Stimulated activated memory B cell treated with anti-CD40 and anti-IgM and Interleukin-4, amounts not matched to agents 10 μg/mL and 1 μg/mL and 100 μg/mL, for 72 hours (primary cell): ENCODE data around the gene ATP9A.
"Not testable (repeated sequence)": the region's sequence is repeated elsewhere in the genome, so short reads cannot be mapped to it uniquely, and the experiment has no call there.

ENCODE experiments used
- ATAC-seq: fragments of 150-1000 bp; cut with Tn5 transposase; 2 replicates; pipeline ENCODE4 v1.10.0; 2021
- H3K27ac Mint-ChIP-seq: one replicate; pipeline ENCODE4 v1.8.0; 2022; ENCODE audit warnings: mild to moderate bottlenecking, mixed read lengths
- H3K27me3 Mint-ChIP-seq: one replicate; pipeline ENCODE4 v1.8.0; 2022; ENCODE audit warnings: mixed read lengths
- H3K36me3 Mint-ChIP-seq: one replicate; pipeline ENCODE4 v1.8.0; 2022; ENCODE audit warnings: mixed read lengths
- H3K4me1 Mint-ChIP-seq: one replicate; pipeline ENCODE4 v1.8.0; 2022; ENCODE audit warnings: mixed read lengths
- H3K4me3 Mint-ChIP-seq: one replicate; pipeline ENCODE4 v1.8.0; 2022; ENCODE audit warnings: mild to moderate bottlenecking, moderate library complexity, mixed read lengths
- H3K9me3 Mint-ChIP-seq: one replicate; pipeline ENCODE4 v1.8.0; 2022; ENCODE audit warnings: mixed read lengths

The ATP9A gene

GRCh38 chr20:51769976-51770615 lies 1.9 kb upstream of the ATP9A start:
- Mint-ChIP-seq H3K36me3 (no peaks in the 10 kb centered on the region), H3K4me1 (peaks cover 9% of the 10 kb centered on the region), H3K9me3 (no peaks in the 10 kb centered on the region), H3K27me3 (peaks cover 22% of the 10 kb centered on the region), H3K4me3 (no peak overlapping the region), H3K27ac (no peak overlapping the region)
- no peak for ATAC-seq

- H3K36me3 Mint-ChIP-seq, result no peaks in the 10 kb centered on the region
- no peak for ATAC-seq
- H3K9me3 Mint-ChIP-seq, result no peaks in the 10 kb centered on the region
- H3K4me3 Mint-ChIP-seq, result peak overlapping the region; percentile 70
- peaks cover 31% of the 10 kb centered on the region for H3K27me3 Mint-ChIP-seq
- H3K4me1 Mint-ChIP-seq, result peaks cover 9% of the 10 kb centered on the region
- no peak overlapping the region for H3K27ac Mint-ChIP-seq
These were observed 748 bp upstream of the ATP9A start for GRCh38 chr20:51768759-51769517.

- ATAC-seq, result peak; percentile 52
- H3K4me3 Mint-ChIP-seq, result peak overlapping the region; percentile 29
- no peak overlapping the region for H3K27ac Mint-ChIP-seq
- peaks cover 9% of the 10 kb centered on the region for H3K4me1 Mint-ChIP-seq
- H3K36me3 Mint-ChIP-seq, result no peaks in the 10 kb centered on the region
- peaks cover 42% of the 10 kb centered on the region for H3K27me3 Mint-ChIP-seq
- H3K9me3 Mint-ChIP-seq, result no peaks in the 10 kb centered on the region
These were observed 960 bp downstream of the ATP9A start for GRCh38 chr20:51766994-51767866.

GRCh38 chr20:51765381-51765780 lies 2.8 kb downstream of the ATP9A start:
- not testable (repeated sequence) for H3K4me3 Mint-ChIP-seq, ATAC-seq, H3K27ac Mint-ChIP-seq, H3K4me1 Mint-ChIP-seq, H3K9me3 Mint-ChIP-seq, H3K36me3 Mint-ChIP-seq
- H3K27me3 Mint-ChIP-seq, result peaks cover 42% of the 10 kb centered on the region

GRCh38 chr20:51763965-51764602 lies 4.1 kb downstream of the ATP9A start:
- Mint-ChIP-seq H3K27ac (no peak overlapping the region), H3K36me3 (no peaks in the 10 kb centered on the region), H3K4me1 (peaks cover 7% of the 10 kb centered on the region), H3K4me3 (no peak overlapping the region), H3K9me3 (no peaks in the 10 kb centered on the region), H3K27me3 (peaks cover 29% of the 10 kb centered on the region)
- no peak for ATAC-seq

GRCh38 chr20:51760905-51761546 lies 7.2 kb downstream of the ATP9A start:
- Mint-ChIP-seq H3K27ac (no peak overlapping the region), H3K4me3 (no peak overlapping the region), H3K36me3 (no peaks in the 10 kb centered on the region), H3K9me3 (no peaks in the 10 kb centered on the region), H3K4me1 (no peaks in the 10 kb centered on the region), H3K27me3 (peaks cover 20% of the 10 kb centered on the region)
- no peak for ATAC-seq

- no peaks in the 10 kb centered on the region for H3K9me3 Mint-ChIP-seq
- H3K27me3 Mint-ChIP-seq, result peaks cover 20% of the 10 kb centered on the region
- no peak overlapping the region for H3K4me3 Mint-ChIP-seq
- no peaks in the 10 kb centered on the region for H3K4me1 Mint-ChIP-seq
- no peak overlapping the region for H3K27ac Mint-ChIP-seq
- no peaks in the 10 kb centered on the region for H3K36me3 Mint-ChIP-seq
- no peak for ATAC-seq
These were observed 8.2 kb downstream of the ATP9A start for GRCh38 chr20:51759769-51760510.

GRCh38 chr20:51758978-51759544 lies 9.1 kb downstream of the ATP9A start:
- Mint-ChIP-seq H3K27me3 (peaks cover 12% of the 10 kb centered on the region), H3K4me3 (no peak overlapping the region), H3K9me3 (no peaks in the 10 kb centered on the region), H3K27ac (no peak overlapping the region), H3K4me1 (no peaks in the 10 kb centered on the region), H3K36me3 (no peaks in the 10 kb centered on the region)
- no peak for ATAC-seq

- H3K4me3 Mint-ChIP-seq, result no peak overlapping the region
- no peaks in the 10 kb centered on the region for H3K4me1 Mint-ChIP-seq
- H3K27me3 Mint-ChIP-seq, result no peaks in the 10 kb centered on the region
- no peak for ATAC-seq
- H3K9me3 Mint-ChIP-seq, result no peaks in the 10 kb centered on the region
- no peaks in the 10 kb centered on the region for H3K36me3 Mint-ChIP-seq
- no peak overlapping the region for H3K27ac Mint-ChIP-seq
These were observed 11.0 kb downstream of the ATP9A start for GRCh38 chr20:51757226-51757625.

GRCh38 chr20:51756653-51757052 lies 11.5 kb downstream of the ATP9A start:
- Mint-ChIP-seq H3K36me3 (no peaks in the 10 kb centered on the region), H3K9me3 (no peaks in the 10 kb centered on the region), H3K4me1 (no peaks in the 10 kb centered on the region), H3K27me3 (no peaks in the 10 kb centered on the region), H3K4me3 (no peak overlapping the region), H3K27ac (no peak overlapping the region)
- ATAC-seq, result no peak

- not testable (repeated sequence) for H3K36me3 Mint-ChIP-seq, H3K27ac Mint-ChIP-seq, H3K4me3 Mint-ChIP-seq, H3K4me1 Mint-ChIP-seq, H3K9me3 Mint-ChIP-seq, H3K27me3 Mint-ChIP-seq, ATAC-seq
These were observed 15.0 kb downstream of the ATP9A start for GRCh38 chr20:51753220-51753619.

GRCh38 chr20:51752343-51752951 lies 15.7 kb downstream of the ATP9A start:
- no peaks in the 10 kb centered on the region for H3K9me3 Mint-ChIP-seq
- no peak overlapping the region for H3K4me3 Mint-ChIP-seq
- no peak overlapping the region for H3K27ac Mint-ChIP-seq
- H3K36me3 Mint-ChIP-seq, result no peaks in the 10 kb centered on the region
- H3K4me1 Mint-ChIP-seq, result no peaks in the 10 kb centered on the region
- no peaks in the 10 kb centered on the region for H3K27me3 Mint-ChIP-seq
- no peak for ATAC-seq

- Mint-ChIP-seq H3K4me1 (no peaks in the 10 kb centered on the region), H3K27me3 (peaks cover 3% of the 10 kb centered on the region), H3K36me3 (no peaks in the 10 kb centered on the region), H3K9me3 (peaks cover 1% of the 10 kb centered on the region), H3K27ac (no peak overlapping the region), H3K4me3 (no peak overlapping the region)
- no peak for ATAC-seq
These were observed 17.3 kb downstream of the ATP9A start for GRCh38 chr20:51750770-51751388.
